ENCODE data around the gene TOMM20. TPM values are rescaled to one million over a fixed set of nuclear protein-coding genes. Genes with fewer than 3 reads are reported as not detected.
"Not testable (repeated sequence)": the region's sequence is repeated elsewhere in the genome, so short reads cannot be mapped to it uniquely, and the experiment has no call there.

Gene TOMM20
- total and polyA plus RNA-seq, 12 donors = 40.0 to 113 (median 92.3) TPM

DNA sequence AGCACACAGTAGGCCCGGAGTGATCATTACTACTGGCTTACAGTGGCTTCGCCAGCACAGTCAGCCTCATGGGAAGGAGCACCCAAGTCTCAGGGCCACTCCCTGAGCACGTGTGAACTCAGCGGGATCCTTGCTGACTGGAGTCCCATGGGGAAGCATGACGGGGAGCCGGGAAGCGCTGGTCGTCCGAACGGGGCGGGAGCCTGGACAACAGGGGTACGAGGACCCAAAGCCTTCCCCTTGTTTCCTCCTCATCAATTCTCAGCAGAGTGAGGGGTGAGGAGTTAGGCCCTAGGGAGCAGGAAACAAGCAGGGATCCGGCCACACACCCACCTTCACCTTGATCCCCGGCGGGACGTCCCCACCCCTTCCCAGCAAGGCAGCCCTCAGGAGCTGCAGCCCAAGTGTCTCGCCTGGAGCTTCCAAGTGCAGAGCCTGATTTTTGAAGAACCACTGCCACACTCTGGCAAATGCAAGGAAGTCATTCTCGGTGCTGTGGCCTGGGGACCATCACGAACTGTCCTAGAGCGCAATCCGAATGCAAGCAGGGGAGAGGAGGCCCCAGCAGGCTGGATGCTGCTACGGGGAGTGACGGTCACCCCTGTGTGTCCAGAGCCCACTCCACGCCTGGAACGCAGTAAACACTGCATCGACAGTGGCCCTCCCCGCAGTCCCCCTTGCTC is 35.5 kb downstream of the TOMM20 start:
- ATAC-seq = peak; percentile 82 to 93 (median 88)
- Histone ChIP-seq H3K9me3 (no peaks in the 10 kb centered on the region), H3K36me3 (no peaks in the 10 kb centered on the region), H3K27ac (peak overlapping the region in 6 of 10 donors; percentile 11 to 67 (median 32)), H3K4me1 (peaks cover 3 to 15% (median 12%) of the 10 kb centered on the region in 9 donors), H3K27me3 (no peaks in the 10 kb centered on the region), H3K4me3 (peak overlapping the region in 9 of 10 donors; percentile 11 to 50 (median 33))
- TF ChIP-seq, protein P1, sequence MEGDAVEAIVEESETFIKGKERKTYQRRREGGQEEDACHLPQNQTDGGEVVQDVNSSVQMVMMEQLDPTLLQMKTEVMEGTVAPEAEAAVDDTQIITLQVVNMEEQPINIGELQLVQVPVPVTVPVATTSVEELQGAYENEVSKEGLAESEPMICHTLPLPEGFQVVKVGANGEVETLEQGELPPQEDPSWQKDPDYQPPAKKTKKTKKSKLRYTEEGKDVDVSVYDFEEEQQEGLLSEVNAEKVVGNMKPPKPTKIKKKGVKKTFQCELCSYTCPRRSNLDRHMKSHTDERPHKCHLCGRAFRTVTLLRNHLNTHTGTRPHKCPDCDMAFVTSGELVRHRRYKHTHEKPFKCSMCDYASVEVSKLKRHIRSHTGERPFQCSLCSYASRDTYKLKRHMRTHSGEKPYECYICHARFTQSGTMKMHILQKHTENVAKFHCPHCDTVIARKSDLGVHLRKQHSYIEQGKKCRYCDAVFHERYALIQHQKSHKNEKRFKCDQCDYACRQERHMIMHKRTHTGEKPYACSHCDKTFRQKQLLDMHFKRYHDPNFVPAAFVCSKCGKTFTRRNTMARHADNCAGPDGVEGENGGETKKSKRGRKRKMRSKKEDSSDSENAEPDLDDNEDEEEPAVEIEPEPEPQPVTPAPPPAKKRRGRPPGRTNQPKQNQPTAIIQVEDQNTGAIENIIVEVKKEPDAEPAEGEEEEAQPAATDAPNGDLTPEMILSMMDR (IDR thresholded peaks at IDR 0.05) = peak in 4 of 9 donors; percentile 10 to 49 (median 31)
- intact Hi-C loops (cut with DNase I) = loop anchor here in 8 of 10 donors (2.0 to 10.0 kb wide), 8 partner anchors 322 to 978 kb away; no protein-coding TSS in a partner anchor
- WGBS, 2 donors = 23 to 24% methylated on average over 27 of the region's 27 CpGs
- DNase-seq = peak; percentile 43 to 72

DNA sequence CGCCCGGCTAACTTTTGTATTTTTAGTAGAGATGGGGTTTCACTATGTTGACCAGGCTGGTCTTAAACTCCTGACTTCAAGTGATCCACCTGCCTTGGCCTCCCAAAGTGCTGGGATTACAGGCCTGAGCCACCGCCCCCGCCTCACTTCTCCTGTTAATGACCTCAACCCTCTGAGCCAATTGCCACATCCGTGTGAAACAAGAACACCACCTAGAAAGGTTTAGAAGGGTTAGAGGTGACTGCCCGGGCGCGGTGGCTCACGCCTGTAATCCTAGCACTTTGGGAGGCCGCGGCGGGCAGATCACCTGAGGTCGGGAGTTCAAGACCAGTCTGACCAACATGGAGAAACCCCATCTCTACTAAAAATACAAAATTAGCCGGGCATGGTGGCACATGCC is 36.2 kb downstream of the TOMM20 start:
- not testable (repeated sequence) for DNase-seq
- WGBS, 2 donors = 93 to 96% methylated on average over 12 to 14 of the region's 14 CpGs

DNA sequence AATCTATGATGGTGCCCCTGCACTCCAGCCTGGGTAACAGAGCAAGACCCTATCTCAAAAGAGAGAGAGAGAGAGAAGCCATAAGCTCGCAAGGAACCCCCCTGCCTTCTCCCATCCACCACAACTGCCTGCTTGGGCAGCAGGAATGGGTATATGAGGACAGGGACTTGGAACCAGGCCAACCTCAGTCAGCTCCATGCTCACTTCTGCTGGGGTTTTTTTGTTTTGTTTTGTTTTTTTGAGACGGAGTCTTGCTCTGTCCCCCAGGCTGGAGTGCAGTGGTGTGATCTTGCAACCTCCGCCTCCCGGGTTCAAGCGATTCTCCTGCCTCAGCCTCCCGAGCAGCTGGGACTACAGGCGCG is 36.6 kb downstream of the TOMM20 start:
- not testable (repeated sequence) for ATAC-seq, H3K4me3 ChIP-seq, H3K27ac ChIP-seq, H3K36me3 ChIP-seq, H3K27me3 ChIP-seq, DNase-seq, H3K9me3 ChIP-seq
- peaks cover 3 to 15% (median 12%) of the 10 kb centered on the region in 9 donors for H3K4me1 ChIP-seq
- intact Hi-C loops (cut with DNase I) = loop anchor here in 8 of 10 donors (2.0 to 10.0 kb wide), 8 partner anchors 323 to 977 kb away; no protein-coding TSS in a partner anchor
- 90 to 96% methylated on average over 8 of the region's 8 CpGs for WGBS, 2 donors

More for the DNA sequence above, 36.2 kb downstream of the TOMM20 start:
- H3K27ac ChIP-seq, H3K27me3 ChIP-seq, H3K36me3 ChIP-seq, H3K4me3 ChIP-seq, ATAC-seq, H3K9me3 ChIP-seq: not testable (repeated sequence)
- intact Hi-C loops (cut with DNase I) = loop anchor here in 8 of 10 donors (2.0 to 10.0 kb wide), 8 partner anchors 322 to 978 kb away; no protein-coding TSS in a partner anchor
- peaks cover 3 to 15% (median 12%) of the 10 kb centered on the region in 9 donors for H3K4me1 ChIP-seq

DNA sequence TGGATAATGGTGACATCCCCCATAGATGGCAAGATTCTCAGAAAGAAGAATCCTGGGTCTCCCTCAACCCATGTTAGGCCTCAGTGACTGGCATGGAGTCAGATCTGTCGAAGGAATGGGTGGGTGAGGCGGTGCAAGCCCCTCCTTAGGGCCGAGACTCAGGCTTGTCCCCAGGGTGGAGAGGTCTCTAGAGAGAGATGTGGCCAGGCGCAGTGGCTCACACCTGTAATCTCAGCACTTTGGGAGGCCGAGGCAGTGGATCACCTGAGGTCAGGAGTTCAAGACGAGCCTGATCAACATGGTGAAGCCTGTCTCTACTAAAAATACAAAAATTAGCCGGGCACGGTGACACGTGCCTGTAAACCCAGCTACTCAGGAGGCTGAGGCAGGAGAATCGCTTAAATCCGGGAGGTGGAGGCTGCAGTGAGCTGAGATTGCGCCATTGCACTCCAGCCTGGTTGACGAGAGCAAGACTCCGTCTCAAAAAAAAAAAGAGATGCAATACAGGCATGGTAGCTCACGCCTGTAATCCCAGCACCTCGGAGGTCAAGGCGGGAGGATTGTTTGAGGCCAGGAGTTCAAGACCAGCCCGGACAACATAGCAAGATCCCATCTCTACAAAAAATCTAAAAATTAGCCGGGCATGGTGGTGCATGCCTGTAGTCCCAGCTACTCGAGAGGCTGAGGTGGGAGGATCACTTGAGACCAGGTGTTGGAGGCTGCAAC is 37.2 kb downstream of the TOMM20 start:
- not testable (repeated sequence) for H3K27ac ChIP-seq, H3K27me3 ChIP-seq, DNase-seq, ATAC-seq, H3K9me3 ChIP-seq, H3K4me3 ChIP-seq, H3K36me3 ChIP-seq
- H3K4me1 ChIP-seq = peaks cover 3 to 15% (median 12%) of the 10 kb centered on the region in 9 donors
- WGBS, 2 donors = 95 to 98% methylated on average over 20 of the region's 20 CpGs
- intact Hi-C loops (cut with DNase I) = loop anchor here in 9 of 10 donors (2.0 to 10.0 kb wide), 9 partner anchors 323 to 977 kb away; no protein-coding TSS in a partner anchor

DNA sequence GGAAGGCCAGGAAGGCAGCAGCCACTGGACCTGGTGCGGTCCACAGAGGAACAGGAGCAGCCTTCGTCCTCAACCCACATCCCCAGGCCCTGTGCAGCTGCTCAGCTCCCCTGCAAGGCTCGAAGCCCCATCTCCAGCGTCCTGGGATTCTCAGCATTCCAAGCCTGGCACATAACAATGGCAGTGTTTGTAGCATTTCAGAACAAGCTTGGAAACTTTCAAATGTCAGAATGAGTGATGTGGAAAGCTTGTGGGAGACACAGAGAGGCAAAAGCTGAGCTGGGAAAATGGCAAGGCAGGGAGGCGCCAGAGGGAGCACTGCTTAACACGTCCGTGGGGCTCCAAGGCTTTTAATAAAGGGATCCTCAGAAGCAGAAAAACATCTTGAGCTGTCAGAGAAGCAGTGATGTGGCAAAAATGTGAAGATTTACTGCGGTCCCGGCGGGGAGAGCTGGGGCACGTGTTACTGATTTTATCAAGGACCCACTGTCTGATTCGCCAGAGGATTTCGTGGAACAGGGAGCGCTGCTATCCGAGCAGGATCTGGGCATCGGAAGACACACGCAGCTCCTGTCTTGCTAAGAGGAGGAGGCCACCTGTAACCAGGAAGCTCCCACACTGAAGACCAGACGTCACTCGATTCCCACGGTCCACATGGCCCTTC is 38.1 kb downstream of the TOMM20 start:
- no peaks in the 10 kb centered on the region for H3K36me3 ChIP-seq
- H3K27ac ChIP-seq = no peak overlapping the region
- ATAC-seq = no peak
- peaks cover 3 to 15% (median 12%) of the 10 kb centered on the region in 9 donors for H3K4me1 ChIP-seq
- no peak for DNase-seq
- intact Hi-C loops (cut with DNase I) = loop anchor here in 7 of 10 donors (2.0 to 10.0 kb wide), 7 partner anchors 324 to 976 kb away; no protein-coding TSS in a partner anchor
- no peaks in the 10 kb centered on the region for H3K27me3 ChIP-seq
- WGBS, 2 donors = 70 to 73% methylated on average over 20 of the region's 20 CpGs
- H3K4me3 ChIP-seq = no peak overlapping the region
- H3K9me3 ChIP-seq = no peaks in the 10 kb centered on the region
- TF ChIP-seq, protein P1 (IDR thresholded peaks at IDR 0.05) = no peak
